ENCODE results near the gene FGFR3.

The FGFR3 gene

GRCh38 chr4:1770245-1770644 lies 22.8 kb upstream of the FGFR3 start:
- TF ChIP-seq CTCF (IDR thresholded peaks at IDR 0.05; ENCODE audit: extremely low read depth, missing control alignments) = no peak
- no peak for DNase-seq (ENCODE audit: low spot score)

GRCh38 chr4:1770791-1771231 lies 22.3 kb upstream of the FGFR3 start:
- DNase-seq (ENCODE audit: low spot score) = peak; percentile 63
- no peak for TF ChIP-seq CTCF (IDR thresholded peaks at IDR 0.05; ENCODE audit: extremely low read depth, missing control alignments)

- TF ChIP-seq CTCF (IDR thresholded peaks at IDR 0.05; ENCODE audit: extremely low read depth, missing control alignments) = no peak
- peak; percentile 79 for DNase-seq (ENCODE audit: low spot score)
Observed at GRCh38 chr4:1771555-1772305, 21.4 kb upstream of the FGFR3 start.

- no peak for DNase-seq (ENCODE audit: low spot score)
- no peak for TF ChIP-seq CTCF (IDR thresholded peaks at IDR 0.05; ENCODE audit: extremely low read depth, missing control alignments)
Observed at GRCh38 chr4:1772853-1773538, 20.1 kb upstream of the FGFR3 start.

- no peak for DNase-seq (ENCODE audit: low spot score)
- no peak for TF ChIP-seq CTCF (IDR thresholded peaks at IDR 0.05; ENCODE audit: extremely low read depth, missing control alignments)
Observed at GRCh38 chr4:1773754-1774153, 19.3 kb upstream of the FGFR3 start.

GRCh38 chr4:1775731-1776500 lies 17.2 kb upstream of the FGFR3 start:
- no peak for TF ChIP-seq CTCF (IDR thresholded peaks at IDR 0.05; ENCODE audit: extremely low read depth, missing control alignments)
- DNase-seq (ENCODE audit: low spot score) = no peak
